Mammary epithelial cell (primary cell): ENCODE results near the gene PHTF2.

Experiments used
- EZH2 ChIP-seq: IDR thresholded peaks from 2 replicates; pipeline ENCODE4 v1.6.1; 2012; ENCODE audit warnings: low read length, inconsistent platforms, borderline replicate concordance
- TF ChIP-seq, protein P1 (sequence below), 2 donors: IDR thresholded peaks in 1 of 2; conservative IDR thresholded peaks in 1 of 2; 2 replicates each; pipeline ENCODE4 v1.5.1; 2011 to 2012; ENCODE audit warnings: inconsistent platforms in 2 of 2, low read length in 2 of 2, mild to moderate bottlenecking in 2 of 2, control low read depth in 1 of 2, low read depth in 1 of 2; ENCODE audit not compliant: insufficient read depth in 1 of 2; ENCODE audit errors: extremely low read depth in 1 of 2

DNA sequence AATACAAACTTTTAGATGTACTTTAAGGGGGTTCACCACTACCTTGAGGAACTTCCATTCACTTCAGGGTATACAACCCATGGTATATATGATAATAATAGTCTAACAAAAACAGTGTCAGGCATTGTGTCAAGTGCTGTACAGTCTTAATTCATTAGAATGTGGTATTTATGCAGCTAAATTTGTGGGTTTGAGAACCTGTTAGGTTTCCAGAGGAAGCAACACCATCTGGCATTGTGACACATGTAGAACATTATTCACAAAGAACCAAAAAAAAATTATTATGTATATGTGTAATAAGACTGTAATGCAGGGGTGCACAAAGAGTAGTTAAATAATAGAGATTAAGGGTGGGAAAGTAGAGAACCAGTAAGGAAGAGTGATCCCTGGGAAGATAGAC, 26.7 kb upstream of the PHTF2 start:
- no peak for TF ChIP-seq EZH2
- TF ChIP-seq, protein P1, sequence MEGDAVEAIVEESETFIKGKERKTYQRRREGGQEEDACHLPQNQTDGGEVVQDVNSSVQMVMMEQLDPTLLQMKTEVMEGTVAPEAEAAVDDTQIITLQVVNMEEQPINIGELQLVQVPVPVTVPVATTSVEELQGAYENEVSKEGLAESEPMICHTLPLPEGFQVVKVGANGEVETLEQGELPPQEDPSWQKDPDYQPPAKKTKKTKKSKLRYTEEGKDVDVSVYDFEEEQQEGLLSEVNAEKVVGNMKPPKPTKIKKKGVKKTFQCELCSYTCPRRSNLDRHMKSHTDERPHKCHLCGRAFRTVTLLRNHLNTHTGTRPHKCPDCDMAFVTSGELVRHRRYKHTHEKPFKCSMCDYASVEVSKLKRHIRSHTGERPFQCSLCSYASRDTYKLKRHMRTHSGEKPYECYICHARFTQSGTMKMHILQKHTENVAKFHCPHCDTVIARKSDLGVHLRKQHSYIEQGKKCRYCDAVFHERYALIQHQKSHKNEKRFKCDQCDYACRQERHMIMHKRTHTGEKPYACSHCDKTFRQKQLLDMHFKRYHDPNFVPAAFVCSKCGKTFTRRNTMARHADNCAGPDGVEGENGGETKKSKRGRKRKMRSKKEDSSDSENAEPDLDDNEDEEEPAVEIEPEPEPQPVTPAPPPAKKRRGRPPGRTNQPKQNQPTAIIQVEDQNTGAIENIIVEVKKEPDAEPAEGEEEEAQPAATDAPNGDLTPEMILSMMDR (conservative IDR thresholded peaks at IDR 0.05 in 1 of 2, IDR thresholded peaks at IDR 0.05 in 1 of 2; ENCODE audit: extremely low read depth in 1 of 2, insufficient read depth in 1 of 2, low read depth in 1 of 2, low read length in 2 of 2) = no peak
